Measurements from ENCODE around the gene ABO.
A peak's percentile ranks its signal among the peaks of the same experiment; 100 is the strongest.
"Not testable (repeated sequence)": the region's sequence is repeated elsewhere in the genome, so short reads cannot be mapped to it uniquely, and the experiment has no call there.

The ABO gene

GRCh38 chr9:133239533-133240090 is 35.4 kb downstream of the ABO start:
- DNase-seq, result no peak

- peak; percentile 77 for DNase-seq
These were observed 36.0 kb downstream of the ABO start for GRCh38 chr9:133238851-133239532.

- peak; percentile 79 for DNase-seq
These were observed 36.6 kb downstream of the ABO start for GRCh38 chr9:133238272-133238850.

- DNase-seq, result no peak
These were observed 37.8 kb downstream of the ABO start for GRCh38 chr9:133237035-133237731.

- DNase-seq, result not testable (repeated sequence)
These were observed 38.5 kb downstream of the ABO start for GRCh38 chr9:133236291-133237034.

- no peak for DNase-seq
These were observed 39.3 kb downstream of the ABO start for GRCh38 chr9:133235549-133236222.

GRCh38 chr9:133234577-133235322 is 40.3 kb downstream of the ABO start:
- no peak for DNase-seq

- DNase-seq, result no peak
These were observed 41.1 kb downstream of the ABO start for GRCh38 chr9:133233681-133234432.

- DNase-seq, result not testable (repeated sequence)
These were observed 43.0 kb downstream of the ABO start for GRCh38 chr9:133231934-133232568.

GRCh38 chr9:133230514-133230913 is 44.5 kb downstream of the ABO start:
- not testable (repeated sequence) for DNase-seq

- no peak for DNase-seq
These were observed 44.9 kb downstream of the ABO start for GRCh38 chr9:133230093-133230492.

- DNase-seq, result not testable (repeated sequence)
These were observed 46.4 kb downstream of the ABO start for GRCh38 chr9:133228474-133229193.

GRCh38 chr9:133227996-133228395 is 47.0 kb downstream of the ABO start:
- DNase-seq, result not testable (repeated sequence)

- DNase-seq, result no peak
These were observed 47.6 kb downstream of the ABO start for GRCh38 chr9:133227242-133227860.

GRCh38 chr9:133226219-133227171 is 48.5 kb downstream of the ABO start:
- DNase-seq, result no peak

- no peak for DNase-seq
These were observed 49.6 kb downstream of the ABO start for GRCh38 chr9:133225171-133226011.

- DNase-seq, result no peak
These were observed 50.2 kb downstream of the ABO start for GRCh38 chr9:133224762-133225161.
